Measurements from ENCODE around the gene CCL16.
"Not testable (repeated sequence)": the region's sequence is repeated elsewhere in the genome, so short reads cannot be mapped to it uniquely, and the experiment has no call there.

DNA sequence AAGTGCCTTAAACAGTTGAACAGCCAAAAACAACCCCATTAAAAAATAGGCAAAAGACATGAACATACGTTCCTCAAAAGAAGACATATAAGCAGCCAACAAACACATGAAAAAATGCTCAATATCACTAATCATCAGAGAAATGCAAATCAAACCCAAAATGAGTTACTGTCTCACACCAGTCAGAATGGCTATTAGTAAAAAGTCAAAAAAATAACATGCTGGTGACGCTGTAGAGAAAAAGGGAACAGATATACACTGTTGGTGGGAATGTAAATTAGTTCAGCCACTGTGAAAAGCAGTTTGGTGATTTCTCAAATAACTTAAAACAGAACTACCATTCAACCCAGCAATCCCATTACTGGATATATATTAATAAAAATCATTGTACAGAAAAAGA is 14.0 kb upstream of the CCL16 start:
- TF ChIP-seq, protein P1, sequence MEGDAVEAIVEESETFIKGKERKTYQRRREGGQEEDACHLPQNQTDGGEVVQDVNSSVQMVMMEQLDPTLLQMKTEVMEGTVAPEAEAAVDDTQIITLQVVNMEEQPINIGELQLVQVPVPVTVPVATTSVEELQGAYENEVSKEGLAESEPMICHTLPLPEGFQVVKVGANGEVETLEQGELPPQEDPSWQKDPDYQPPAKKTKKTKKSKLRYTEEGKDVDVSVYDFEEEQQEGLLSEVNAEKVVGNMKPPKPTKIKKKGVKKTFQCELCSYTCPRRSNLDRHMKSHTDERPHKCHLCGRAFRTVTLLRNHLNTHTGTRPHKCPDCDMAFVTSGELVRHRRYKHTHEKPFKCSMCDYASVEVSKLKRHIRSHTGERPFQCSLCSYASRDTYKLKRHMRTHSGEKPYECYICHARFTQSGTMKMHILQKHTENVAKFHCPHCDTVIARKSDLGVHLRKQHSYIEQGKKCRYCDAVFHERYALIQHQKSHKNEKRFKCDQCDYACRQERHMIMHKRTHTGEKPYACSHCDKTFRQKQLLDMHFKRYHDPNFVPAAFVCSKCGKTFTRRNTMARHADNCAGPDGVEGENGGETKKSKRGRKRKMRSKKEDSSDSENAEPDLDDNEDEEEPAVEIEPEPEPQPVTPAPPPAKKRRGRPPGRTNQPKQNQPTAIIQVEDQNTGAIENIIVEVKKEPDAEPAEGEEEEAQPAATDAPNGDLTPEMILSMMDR (IDR thresholded peaks at IDR 0.05): not testable (repeated sequence)
- not testable (repeated sequence) for TF ChIP-seq POLR2A (IDR thresholded peaks at IDR 0.05)
